Astrocyte (in vitro differentiated cells and primary cell): ENCODE measurements around the gene COL6A5. TPM values are rescaled to one million over a fixed set of nuclear protein-coding genes. Genes with fewer than 3 reads are reported as not detected.
"Not testable (repeated sequence)": the region's sequence is repeated elsewhere in the genome, so short reads cannot be mapped to it uniquely, and the experiment has no call there.

ENCODE experiments used
- DNase-seq: peaks from one replicate; pipeline ENCODE4 v3.0.0-alpha.2; 2010; ENCODE audit warnings: low read depth
- FAIRE-seq: peaks from 2 replicates; lab custom pipeline; 2011; peaks lifted over from hg19 to GRCh38; lab: Jason Lieb, UNC
- H2AFZ ChIP-seq: 2 replicates; pipeline ENCODE4 v1.6.0; 2012; ENCODE audit warnings: low read depth, low read length, inconsistent platforms
- H3K27ac ChIP-seq: 2 replicates; pipeline ENCODE4 v1.5.1; 2011; ENCODE audit warnings: low read depth, low read length, inconsistent platforms
- H3K27me3 ChIP-seq: 2 replicates; pipeline ENCODE4 v1.6.0; 2011; ENCODE audit warnings: low read length, inconsistent platforms; ENCODE audit not compliant: insufficient read depth
- H3K36me3 ChIP-seq: 2 replicates; pipeline ENCODE4 v1.5.1; 2011; ENCODE audit warnings: low read length, inconsistent platforms; ENCODE audit not compliant: insufficient read depth
- H3K4me1 ChIP-seq: 2 replicates; pipeline ENCODE4 v1.5.1; 2011; ENCODE audit warnings: low read length, inconsistent platforms; ENCODE audit not compliant: insufficient read depth
- H3K4me2 ChIP-seq: 2 replicates; pipeline ENCODE4 v1.6.0; 2012; ENCODE audit warnings: low read length, inconsistent platforms
- H3K4me3 ChIP-seq: 2 replicates; pipeline ENCODE4 v1.5.1; 2011; ENCODE audit warnings: low read depth, mild to moderate bottlenecking, low read length, inconsistent platforms; ENCODE audit not compliant: insufficient read depth
- H3K79me2 ChIP-seq: 2 replicates; pipeline ENCODE4 v1.6.0; 2012; ENCODE audit warnings: mild to moderate bottlenecking, low read length, inconsistent platforms; ENCODE audit not compliant: insufficient read depth
- H3K9ac ChIP-seq: 2 replicates; pipeline ENCODE4 v1.6.0; 2012; ENCODE audit warnings: mild to moderate bottlenecking, low read length, inconsistent platforms
- H3K9me3 ChIP-seq: 2 replicates; pipeline ENCODE4 v1.5.1; 2012; ENCODE audit warnings: low read depth, mild to moderate bottlenecking, low read length, inconsistent platforms; ENCODE audit not compliant: insufficient read depth
- H4K20me1 ChIP-seq: 2 replicates; pipeline ENCODE4 v1.6.0; 2012; ENCODE audit warnings: low read length, inconsistent platforms; ENCODE audit not compliant: insufficient read depth
- H3K27ac Mint-ChIP-seq: one replicate; pipeline ENCODE4 v1.8.0; 2021; ENCODE audit warnings: mild to moderate bottlenecking, mixed read lengths; ENCODE audit not compliant: unreplicated experiment
- H3K27me3 Mint-ChIP-seq: one replicate; pipeline ENCODE4 v1.8.0; 2021; ENCODE audit warnings: low read depth, mixed read lengths; ENCODE audit not compliant: unreplicated experiment
- H3K36me3 Mint-ChIP-seq: one replicate; pipeline ENCODE4 v1.8.0; 2021; ENCODE audit warnings: low read depth, mixed read lengths; ENCODE audit not compliant: unreplicated experiment
- H3K4me1 Mint-ChIP-seq: one replicate; pipeline ENCODE4 v1.8.0; 2021; ENCODE audit warnings: low read depth, mixed read lengths; ENCODE audit not compliant: unreplicated experiment
- H3K4me3 Mint-ChIP-seq: one replicate; pipeline ENCODE4 v1.8.0; 2021; ENCODE audit warnings: mild to moderate bottlenecking, moderate library complexity, mixed read lengths; ENCODE audit not compliant: unreplicated experiment
- H3K9me3 Mint-ChIP-seq: one replicate; pipeline ENCODE4 v1.8.0; 2021; ENCODE audit warnings: mild to moderate bottlenecking, mixed read lengths; ENCODE audit not compliant: unreplicated experiment
- CTCF ChIP-seq: IDR thresholded peaks from 2 replicates; pipeline ENCODE4 v1.5.1; 2011; ENCODE audit warnings: low read depth, mild to moderate bottlenecking, inconsistent platforms, low read length, moderate library complexity; ENCODE audit not compliant: insufficient read depth
- EZH2 ChIP-seq: IDR thresholded peaks from 2 replicates; pipeline ENCODE4 v1.6.1; 2012; ENCODE audit warnings: mild to moderate bottlenecking, low read length, inconsistent platforms; ENCODE audit not compliant: insufficient read depth
- total RNA-seq: library from RNA; stranded (reverse); gene quantifications from 2 replicates; pipeline ENCODE4 v1.2.1, GENCODE V29; 2021

Gene COL6A5
- total RNA-seq, 1 donor from 2014 or later, result 0.02 TPM

GRCh38 chr3:130433306-130433705, 87.8 kb downstream of the COL6A5 start:
- TF ChIP-seq EZH2, result no peak
- no peak for TF ChIP-seq CTCF
- Mint-ChIP-seq H3K27ac (no peak overlapping the region), H3K27me3 (peaks cover 3% of the 10 kb centered on the region), H3K4me3 (no peak overlapping the region), H3K9me3 (no peaks in the 10 kb centered on the region), H3K36me3 (no peaks in the 10 kb centered on the region), H3K4me1 (no peaks in the 10 kb centered on the region)
- H3K79me2 ChIP-seq, result no peaks in the 10 kb centered on the region
- H3K4me2 ChIP-seq, result no peak overlapping the region
- FAIRE-seq (no peak), DNase-seq (no peak)
- no peak overlapping the region for H3K4me3 ChIP-seq
- no peaks in the 10 kb centered on the region for H3K36me3 ChIP-seq
- H3K4me1 ChIP-seq, result no peaks in the 10 kb centered on the region
- H3K27ac ChIP-seq, result no peak overlapping the region
- no peaks in the 10 kb centered on the region for H3K27me3 ChIP-seq
- H2AFZ ChIP-seq, result no peak overlapping the region
- no peak overlapping the region for H3K9ac ChIP-seq
- no peaks in the 10 kb centered on the region for H4K20me1 ChIP-seq
- no peaks in the 10 kb centered on the region for H3K9me3 ChIP-seq

GRCh38 chr3:130442284-130442683, 96.8 kb downstream of the COL6A5 start:
- Histone ChIP-seq H3K4me2 (no peak overlapping the region), H3K79me2 (no peaks in the 10 kb centered on the region), H3K27me3 (no peaks in the 10 kb centered on the region), H3K9me3 (no peaks in the 10 kb centered on the region), H2AFZ (no peak overlapping the region), H3K4me3 (no peak overlapping the region), H3K4me1 (no peaks in the 10 kb centered on the region), H3K36me3 (no peaks in the 10 kb centered on the region), H4K20me1 (no peaks in the 10 kb centered on the region), H3K9ac (no peak overlapping the region), H3K27ac (no peak overlapping the region)
- no peak overlapping the region for H3K27ac Mint-ChIP-seq
- H3K36me3 Mint-ChIP-seq, result no peaks in the 10 kb centered on the region
- no peak overlapping the region for H3K4me3 Mint-ChIP-seq
- DNase-seq, result no peak
- no peaks in the 10 kb centered on the region for H3K9me3 Mint-ChIP-seq
- H3K27me3 Mint-ChIP-seq, result peaks cover 9% of the 10 kb centered on the region
- no peaks in the 10 kb centered on the region for H3K4me1 Mint-ChIP-seq
- TF ChIP-seq EZH2 (no peak), CTCF (no peak)
- no peak for FAIRE-seq

- H3K4me1 ChIP-seq, H3K4me2 ChIP-seq, H3K27ac ChIP-seq, H3K9ac ChIP-seq, H3K27ac Mint-ChIP-seq, H3K4me1 Mint-ChIP-seq, H3K79me2 ChIP-seq, H3K27me3 ChIP-seq, H3K9me3 ChIP-seq, FAIRE-seq, H3K4me3 Mint-ChIP-seq, H3K4me3 ChIP-seq, H3K9me3 Mint-ChIP-seq, H3K36me3 ChIP-seq, H3K36me3 Mint-ChIP-seq, H3K27me3 Mint-ChIP-seq, H4K20me1 ChIP-seq, H2AFZ ChIP-seq, DNase-seq: not testable (repeated sequence)
These were observed 101.4 kb downstream of the COL6A5 start for GRCh38 chr3:130446840-130447239.

GRCh38 chr3:130448155-130448554, 102.7 kb downstream of the COL6A5 start:
- not testable (repeated sequence) for H3K36me3 Mint-ChIP-seq, H3K4me1 Mint-ChIP-seq, H3K27ac ChIP-seq, H3K36me3 ChIP-seq, H3K27ac Mint-ChIP-seq, H3K9ac ChIP-seq, DNase-seq, H3K9me3 Mint-ChIP-seq, H3K4me1 ChIP-seq, H3K4me3 Mint-ChIP-seq, H3K9me3 ChIP-seq, H3K27me3 Mint-ChIP-seq, H3K79me2 ChIP-seq, FAIRE-seq, H2AFZ ChIP-seq, H3K4me2 ChIP-seq, H3K27me3 ChIP-seq, H4K20me1 ChIP-seq, H3K4me3 ChIP-seq
